Lung (tissue), 12 donors: ENCODE results near the gene LRPAP1. TPM values are rescaled to one million over a fixed set of nuclear protein-coding genes. Genes with fewer than 3 reads are reported as not detected.

Source experiments
- ATAC-seq: fragments of 200-7000 bp; cut with Tn5 transposase; one replicate; pipeline ENCODE4 v1.9.1; 2020; ENCODE audit warnings: moderate number of reproducible peaks; ENCODE audit not compliant: insufficient read depth, low FRiP score
- DNase-seq, 3 donors: peaks; one replicate each; pipeline ENCODE4 v3.0.0-alpha.2; 2013 to 2017
- H3K27ac ChIP-seq, 2 donors: one replicate each; pipeline ENCODE4 v1.5.1; 2013; ENCODE audit warnings: mild to moderate bottlenecking in 2 of 2, moderate library complexity in 2 of 2, control low read depth in 1 of 2, inconsistent platforms in 1 of 2, low read depth in 1 of 2, low read length in 1 of 2
- H3K27me3 ChIP-seq, 3 donors: one replicate each; pipeline ENCODE4 v1.5.1; 2013; ENCODE audit warnings: low read length in 2 of 3; ENCODE audit not compliant: control insufficient read depth in 3 of 3, insufficient read depth in 3 of 3
- H3K36me3 ChIP-seq, 4 donors: one replicate each; pipeline ENCODE4 v1.5.1; 2013; ENCODE audit warnings: low read length in 4 of 4, mild to moderate bottlenecking in 1 of 4, moderate library complexity in 1 of 4; ENCODE audit not compliant: control insufficient read depth in 4 of 4, insufficient read depth in 4 of 4
- H3K4me1 ChIP-seq, 5 donors: one replicate each; pipeline ENCODE4 v1.5.1; 2013; ENCODE audit warnings: low read length in 5 of 5, mild to moderate bottlenecking in 2 of 5, moderate library complexity in 1 of 5; ENCODE audit not compliant: control insufficient read depth in 5 of 5, insufficient read depth in 5 of 5
- H3K4me3 ChIP-seq: one replicate; pipeline ENCODE4 v1.5.1; 2013; ENCODE audit warnings: mild to moderate bottlenecking, control low read depth, moderate library complexity
- H3K9ac ChIP-seq, 2 donors: one replicate each; pipeline ENCODE4 v1.5.1; 2013; ENCODE audit warnings: low read length in 2 of 2, control low read depth in 1 of 2; ENCODE audit not compliant: insufficient read depth in 1 of 2
- H3K9me3 ChIP-seq, 4 donors: one replicate each; pipeline ENCODE4 v1.5.1; 2013; ENCODE audit warnings: low read length in 3 of 4, mild to moderate bottlenecking in 1 of 4, moderate library complexity in 1 of 4; ENCODE audit not compliant: control insufficient read depth in 4 of 4, insufficient read depth in 3 of 4
- WGBS, 2 donors: extraction: QIAGEN DNeasy Blood & Tissue Kit; methylation state at CpG; one replicate each; pipeline ENCODE4 v1.1.7; 2013; 5-methylcytosine and 5-hydroxymethylcytosine counted together
- polyA plus RNA-seq, 2 donors: library from polyadenylated mRNA; stranded (reverse); fragments of 200-250 nt; gene quantifications; one replicate each; pipeline ENCODE4 v1.2.1, GENCODE V29; 2013
- total RNA-seq, 2 donors: library from RNA; depleted of rRNA in 1 of 2; stranded (reverse); fragments of >200 nt in 1 of 2; gene quantifications; one replicate each; pipeline ENCODE4 v1.2.1, GENCODE V29; 2014 to 2021
- TF ChIP-seq, protein P1 (sequence below): IDR thresholded peaks from 2 replicates; pipeline ENCODE4 v1.5.1; 2012; ENCODE audit warnings: mild to moderate bottlenecking; ENCODE audit errors: control extremely low read depth, extremely low read depth
- donor health status: control.
- donor health status: control.
- donor health status: Bipolar disorder and iron deficiency.
- donor health status: healthy.
- donor health status: DM: yes; HTN: yes; CAD: no.

LRPAP1 gene
- total and polyA plus RNA-seq, 4 donors, result 46.1 to 289 (median 208) TPM

DNA sequence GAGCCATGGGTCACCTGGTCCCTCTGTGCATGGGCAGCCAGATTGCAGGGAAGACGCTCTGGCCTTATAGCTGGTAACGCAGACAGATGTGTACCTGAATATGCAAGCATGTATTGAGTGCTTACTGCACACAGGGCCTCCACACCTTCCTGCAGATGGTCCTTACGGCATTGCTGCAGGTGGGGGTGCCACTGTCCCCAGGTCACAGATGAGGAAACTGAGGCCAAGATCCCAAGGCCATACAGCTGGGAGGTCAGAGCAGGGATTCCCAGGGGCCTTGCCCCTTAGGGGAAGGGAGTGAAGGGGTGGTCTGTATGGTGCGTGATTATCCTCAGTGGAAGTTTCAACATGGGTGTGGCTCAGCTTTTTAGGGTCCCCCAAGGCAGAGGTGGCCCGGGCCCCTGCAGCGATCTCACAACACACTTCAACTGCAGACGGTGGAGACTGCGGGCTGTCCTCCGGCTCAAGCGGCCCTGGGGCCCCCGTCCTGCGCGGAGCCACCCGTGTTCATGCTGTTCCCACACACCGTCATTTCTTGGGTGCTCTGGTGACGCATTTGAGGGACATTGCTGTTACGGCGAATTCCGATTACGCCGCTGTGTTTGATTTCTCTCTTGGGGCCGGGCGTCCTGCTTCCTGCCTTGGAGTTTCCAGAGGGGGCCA, 61.0 kb downstream of the LRPAP1 start:
- H3K9ac ChIP-seq, result no peak overlapping the region
- H3K27me3 ChIP-seq, result no peaks in the 10 kb centered on the region
- H3K4me3 ChIP-seq, result no peak overlapping the region
- DNase-seq (no peak), ATAC-seq (no peak)
- H3K9me3 ChIP-seq, result peaks cover 0 to 1% (median 0%) of the 10 kb centered on the region in 4 donors
- no peaks in the 10 kb centered on the region for H3K36me3 ChIP-seq
- no peak overlapping the region for H3K27ac ChIP-seq
- TF ChIP-seq, protein P1, sequence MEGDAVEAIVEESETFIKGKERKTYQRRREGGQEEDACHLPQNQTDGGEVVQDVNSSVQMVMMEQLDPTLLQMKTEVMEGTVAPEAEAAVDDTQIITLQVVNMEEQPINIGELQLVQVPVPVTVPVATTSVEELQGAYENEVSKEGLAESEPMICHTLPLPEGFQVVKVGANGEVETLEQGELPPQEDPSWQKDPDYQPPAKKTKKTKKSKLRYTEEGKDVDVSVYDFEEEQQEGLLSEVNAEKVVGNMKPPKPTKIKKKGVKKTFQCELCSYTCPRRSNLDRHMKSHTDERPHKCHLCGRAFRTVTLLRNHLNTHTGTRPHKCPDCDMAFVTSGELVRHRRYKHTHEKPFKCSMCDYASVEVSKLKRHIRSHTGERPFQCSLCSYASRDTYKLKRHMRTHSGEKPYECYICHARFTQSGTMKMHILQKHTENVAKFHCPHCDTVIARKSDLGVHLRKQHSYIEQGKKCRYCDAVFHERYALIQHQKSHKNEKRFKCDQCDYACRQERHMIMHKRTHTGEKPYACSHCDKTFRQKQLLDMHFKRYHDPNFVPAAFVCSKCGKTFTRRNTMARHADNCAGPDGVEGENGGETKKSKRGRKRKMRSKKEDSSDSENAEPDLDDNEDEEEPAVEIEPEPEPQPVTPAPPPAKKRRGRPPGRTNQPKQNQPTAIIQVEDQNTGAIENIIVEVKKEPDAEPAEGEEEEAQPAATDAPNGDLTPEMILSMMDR, result no peak
- WGBS, 2 donors, result 93 to 94% methylated on average over 23 of the region's 23 CpGs
- H3K4me1 ChIP-seq, result no peaks in the 10 kb centered on the region

DNA sequence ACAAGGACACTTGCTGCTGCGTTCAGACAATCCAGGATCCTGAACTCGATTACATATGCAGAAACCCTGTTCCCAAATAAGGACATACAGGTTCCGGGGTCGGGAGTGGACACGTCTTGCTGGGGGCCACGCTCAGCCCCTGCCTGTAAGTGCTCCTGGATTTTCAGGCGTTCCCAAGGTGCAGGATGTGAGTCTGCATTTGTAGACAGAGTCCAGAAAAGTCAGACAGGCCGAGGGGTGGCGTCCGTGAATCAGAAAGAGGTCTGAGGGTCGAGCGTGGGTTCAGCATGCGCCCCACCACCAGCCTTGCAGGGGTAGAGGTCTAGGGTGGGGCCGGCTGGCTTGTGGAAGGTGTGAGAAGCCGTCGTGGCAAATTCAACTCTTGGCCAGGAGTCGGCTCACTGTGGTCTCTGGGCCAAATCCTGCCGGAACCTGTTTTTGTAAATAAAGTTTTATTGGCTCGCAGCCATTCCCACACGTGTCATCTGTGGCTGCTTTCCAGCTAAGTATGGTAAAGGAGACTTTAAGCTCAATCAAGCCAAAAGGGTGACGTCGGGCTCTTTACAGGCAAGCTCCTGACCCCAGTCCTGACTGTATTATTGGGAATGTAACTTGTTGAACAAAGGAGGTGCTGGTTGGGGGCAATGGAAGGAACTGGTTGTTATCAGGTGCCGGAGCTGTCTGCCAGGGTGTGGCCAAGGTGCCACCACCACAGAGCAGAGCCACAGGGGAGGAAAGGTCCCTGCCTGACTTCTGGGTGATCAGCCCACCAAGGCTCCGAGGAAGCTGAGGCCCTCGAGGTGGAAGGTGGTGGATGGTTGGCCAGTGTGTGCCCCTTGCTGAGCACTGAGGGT, 61.8 kb downstream of the LRPAP1 start:
- WGBS, 2 donors, result 64 to 74% methylated on average over 25 of the region's 25 CpGs
- Histone ChIP-seq H3K27me3 (no peaks in the 10 kb centered on the region), H3K4me3 (no peak overlapping the region), H3K27ac (peak overlapping the region in 1 of 2 donors; percentile 52), H3K9ac (no peak overlapping the region), H3K4me1 (no peaks in the 10 kb centered on the region), H3K9me3 (peaks cover 0 to 1% (median 0%) of the 10 kb centered on the region in 4 donors), H3K36me3 (no peaks in the 10 kb centered on the region)
- ATAC-seq (no peak), DNase-seq (peak; percentile 56 to 70 (median 69))
- TF ChIP-seq, protein P1, result no peak

DNA sequence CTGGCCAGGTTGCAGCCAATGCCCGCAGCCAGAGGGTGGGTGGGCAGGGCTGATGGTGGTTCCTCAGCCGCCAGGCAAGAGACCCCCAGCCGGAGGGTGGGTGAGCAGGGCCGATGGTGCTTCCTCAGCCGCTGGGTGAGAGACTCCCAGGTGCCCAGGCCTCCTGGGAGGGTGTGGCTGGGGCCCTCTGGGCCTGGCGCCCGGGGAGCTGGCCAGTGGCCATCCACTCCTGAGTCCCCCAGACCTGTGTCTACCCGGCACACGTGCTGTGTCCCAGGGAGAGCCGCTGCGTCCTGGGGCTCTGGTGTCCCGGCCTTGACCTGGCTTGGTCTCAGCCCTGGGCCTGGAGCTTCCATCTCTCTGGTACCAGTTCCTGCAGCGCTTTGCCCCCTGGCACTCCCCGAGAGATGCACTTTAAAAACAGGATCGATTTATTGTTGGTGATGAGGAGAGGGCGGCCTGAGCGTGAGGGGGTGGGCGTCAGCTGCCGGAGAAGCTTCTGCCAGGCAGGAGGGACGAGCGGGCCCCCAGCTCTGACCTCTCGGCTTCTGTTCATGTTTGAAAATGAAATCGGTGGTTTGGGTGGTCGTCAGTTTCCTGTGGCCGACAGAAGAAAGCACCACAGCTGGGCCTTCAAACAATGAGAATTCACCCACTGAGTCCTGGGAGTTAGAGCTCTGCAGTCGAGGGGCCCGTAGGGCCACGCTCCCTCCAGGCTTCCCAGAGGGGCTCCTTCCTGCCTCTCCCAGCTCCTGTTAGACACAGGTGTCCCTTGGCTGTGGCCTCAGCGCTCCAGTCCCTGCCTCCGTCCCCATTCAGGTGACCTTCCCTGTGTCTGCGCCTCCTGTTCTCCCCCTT, 62.6 kb downstream of the LRPAP1 start:
- peaks cover 0 to 1% (median 0%) of the 10 kb centered on the region in 4 donors for H3K9me3 ChIP-seq
- DNase-seq (no peak), ATAC-seq (no peak)
- TF ChIP-seq, protein P1, result no peak
- no peak overlapping the region for H3K9ac ChIP-seq
- no peak overlapping the region for H3K4me3 ChIP-seq
- no peaks in the 10 kb centered on the region for H3K27me3 ChIP-seq
- H3K36me3 ChIP-seq, result no peaks in the 10 kb centered on the region
- WGBS, 2 donors, result 81 to 85% methylated on average over 29 to 31 of the region's 31 CpGs
- peak overlapping the region in 1 of 2 donors; percentile 52 for H3K27ac ChIP-seq
- H3K4me1 ChIP-seq, result no peaks in the 10 kb centered on the region
